ENCODE data around the gene PLIN3.

PLIN3 gene

GRCh38 chr19:4867534-4868285 is at the start of gene PLIN3:
PLIN3 (minus strand) TSS chr19:4867667; CDS start chr19:4861394, 6,273 bp downstream.
- TF ChIP-seq FOXA1 (IDR thresholded peaks at IDR 0.05) (no peak), HDGF (IDR thresholded peaks at IDR 0.05; ENCODE audit: borderline replicate concordance) (no peak), LEF1 (IDR thresholded peaks at IDR 0.05; ENCODE audit: borderline replicate concordance) (no peak), CTBP1 (IDR thresholded peaks at IDR 0.05; ENCODE audit: borderline replicate concordance) (no peak), NFRKB (IDR thresholded peaks at IDR 0.05) (no peak), SP1 (IDR thresholded peaks at IDR 0.05) (peak; percentile 49; the same call in 1 of the 2 replicates), ARNT (IDR thresholded peaks at IDR 0.05) (no peak), PKNOX1 (IDR thresholded peaks at IDR 0.05) (peak; percentile 99), BHLHE40 (IDR thresholded peaks at IDR 0.05; ENCODE audit: borderline replicate concordance) (no peak), ZNF384 (IDR thresholded peaks at IDR 0.05) (peak; percentile 90), FOXK2 (IDR thresholded peaks at IDR 0.05) (no peak), TARDBP (IDR thresholded peaks at IDR 0.05) (no peak), L3MBTL2 (conservative IDR thresholded peaks at IDR 0.05) (no peak), SUZ12 (IDR thresholded peaks at IDR 0.05) (no peak), ELF4 (IDR thresholded peaks at IDR 0.05) (no peak), FOXM1 (IDR thresholded peaks at IDR 0.05; ENCODE audit: borderline replicate concordance) (no peak)
- ChIA-PET POLR2A (interaction anchor here (0.6 kb wide), 1 partner anchor 104 kb away, joined by 3 read pairs; no protein-coding TSS in a partner anchor), CTCF (interaction anchor here (1.2 to 2.1 kb wide), 2 partner anchors 16 to 44 kb away, joined by 3 to 7 read pairs; no protein-coding TSS in a partner anchor)
- peak; percentile 100 for DNase-seq (ENCODE audit: extremely low spot score)

- DNase-seq (ENCODE audit: extremely low spot score), result no peak
- ChIA-PET POLR2A (no interaction called here), CTCF (no interaction called here)
- TF ChIP-seq ELF4 (IDR thresholded peaks at IDR 0.05) (no peak), ARNT (IDR thresholded peaks at IDR 0.05) (no peak), PKNOX1 (IDR thresholded peaks at IDR 0.05) (no peak), FOXA1 (IDR thresholded peaks at IDR 0.05) (no peak), SUZ12 (IDR thresholded peaks at IDR 0.05) (no peak), NFRKB (IDR thresholded peaks at IDR 0.05) (no peak), ZNF384 (IDR thresholded peaks at IDR 0.05) (no peak), BHLHE40 (IDR thresholded peaks at IDR 0.05; ENCODE audit: borderline replicate concordance) (no peak), FOXK2 (IDR thresholded peaks at IDR 0.05) (no peak), L3MBTL2 (conservative IDR thresholded peaks at IDR 0.05) (no peak), SP1 (IDR thresholded peaks at IDR 0.05) (no peak), TARDBP (IDR thresholded peaks at IDR 0.05) (no peak), FOXM1 (IDR thresholded peaks at IDR 0.05; ENCODE audit: borderline replicate concordance) (no peak), HDGF (IDR thresholded peaks at IDR 0.05; ENCODE audit: borderline replicate concordance) (no peak), CTBP1 (IDR thresholded peaks at IDR 0.05; ENCODE audit: borderline replicate concordance) (no peak), LEF1 (IDR thresholded peaks at IDR 0.05; ENCODE audit: borderline replicate concordance) (no peak)
Observed at GRCh38 chr19:4916292-4917082, 49.0 kb upstream of the PLIN3 start.

- DNase-seq (ENCODE audit: extremely low spot score), result no peak
- ChIA-PET CTCF (interaction anchor here (0.6 kb wide), 1 partner anchor 52 kb away, joined by 3 read pairs; no protein-coding TSS in a partner anchor), POLR2A (no interaction called here)
- TF ChIP-seq CTBP1 (IDR thresholded peaks at IDR 0.05; ENCODE audit: borderline replicate concordance), result no peak
- no peak for TF ChIP-seq TARDBP (IDR thresholded peaks at IDR 0.05)
- TF ChIP-seq LEF1 (IDR thresholded peaks at IDR 0.05; ENCODE audit: borderline replicate concordance), result no peak
- TF ChIP-seq SUZ12 (IDR thresholded peaks at IDR 0.05), result no peak
- TF ChIP-seq FOXK2 (IDR thresholded peaks at IDR 0.05), result no peak
- TF ChIP-seq L3MBTL2 (conservative IDR thresholded peaks at IDR 0.05), result no peak
- TF ChIP-seq ARNT (IDR thresholded peaks at IDR 0.05), result no peak
- no peak for TF ChIP-seq PKNOX1 (IDR thresholded peaks at IDR 0.05)
Observed at GRCh38 chr19:4914736-4915501, 47.5 kb upstream of the PLIN3 start.

- no peak for DNase-seq (ENCODE audit: extremely low spot score)
- no peak for TF ChIP-seq SP1 (IDR thresholded peaks at IDR 0.05)
- TF ChIP-seq FOXA1 (IDR thresholded peaks at IDR 0.05), result no peak
- TF ChIP-seq LEF1 (IDR thresholded peaks at IDR 0.05; ENCODE audit: borderline replicate concordance), result no peak
- no peak for TF ChIP-seq FOXM1 (IDR thresholded peaks at IDR 0.05; ENCODE audit: borderline replicate concordance)
- TF ChIP-seq CTBP1 (IDR thresholded peaks at IDR 0.05; ENCODE audit: borderline replicate concordance), result no peak
- no peak for TF ChIP-seq L3MBTL2 (conservative IDR thresholded peaks at IDR 0.05)
- TF ChIP-seq BHLHE40 (IDR thresholded peaks at IDR 0.05; ENCODE audit: borderline replicate concordance), result no peak
- no peak for TF ChIP-seq HDGF (IDR thresholded peaks at IDR 0.05; ENCODE audit: borderline replicate concordance)
- TF ChIP-seq ZNF384 (IDR thresholded peaks at IDR 0.05), result no peak
- TF ChIP-seq ELF4 (IDR thresholded peaks at IDR 0.05), result no peak
- TF ChIP-seq ARNT (IDR thresholded peaks at IDR 0.05), result no peak
- TF ChIP-seq FOXK2 (IDR thresholded peaks at IDR 0.05), result no peak
- no peak for TF ChIP-seq SUZ12 (IDR thresholded peaks at IDR 0.05)
- CTCF ChIA-PET, result interaction anchor here (0.6 to 1.2 kb wide), 3 partner anchors 61 to 105 kb away, joined by 3 to 5 read pairs (median 3); no protein-coding TSS in a partner anchor
- POLR2A ChIA-PET, result no interaction called here
Observed at GRCh38 chr19:4913996-4914735, 46.7 kb upstream of the PLIN3 start.

Measured in HEK293T (cell line).